Spleen (tissue), 11 donors: ENCODE data around the gene DNAAF5. TPM values are rescaled to one million over a fixed set of nuclear protein-coding genes. Genes with fewer than 3 reads are reported as not detected.
A peak's percentile ranks its signal among the peaks of the same experiment; 100 is the strongest.
"Not testable (repeated sequence)": the region's sequence is repeated elsewhere in the genome, so short reads cannot be mapped to it uniquely, and the experiment has no call there.

Source experiments
- DNase-seq: peaks from one replicate; pipeline ENCODE4 v3.0.0-alpha.2; 2020
- H3K27ac ChIP-seq, 8 donors: fragments of 200-600 bp; sonication (generic) in 7 of 8; 1 replicate in 4 of 8; 2 replicates in 4 of 8; pipeline versions ENCODE4 v1.5.0 to v1.8.0; 2016 to 2021; ENCODE audit warnings: inconsistent platforms in 4 of 8, mild to moderate bottlenecking in 4 of 8, moderate library complexity in 1 of 8
- H3K27me3 ChIP-seq, 7 donors: fragments of 200-600 bp; sonication (generic) in 6 of 7; replicated peaks in 1 of 7; 1 replicate in 4 of 7; 2 replicates in 3 of 7; pipeline versions ENCODE4 v1.5.0 to v1.8.0; 2016 to 2021; ENCODE audit warnings: inconsistent platforms in 3 of 7, mild to moderate bottlenecking in 1 of 7
- H3K36me3 ChIP-seq, 6 donors: fragments of 200-600 bp; sonication (generic) in 5 of 6; 1 replicate in 4 of 6; 2 replicates in 2 of 6; pipeline versions ENCODE4 v1.5.0 to v1.8.0; 2016 to 2021; ENCODE audit warnings: inconsistent platforms in 2 of 6
- H3K4me1 ChIP-seq, 6 donors: fragments of 200-600 bp; sonication (generic) in 5 of 6; 1 replicate in 3 of 6; 2 replicates in 3 of 6; pipeline versions ENCODE4 v1.5.0 to v1.8.0; 2016 to 2021; ENCODE audit warnings: inconsistent platforms in 3 of 6
- H3K4me3 ChIP-seq, 8 donors: fragments of 200-600 bp; sonication (generic) in 7 of 8; 1 replicate in 4 of 8; 2 replicates in 4 of 8; pipeline versions ENCODE4 v1.5.0 to v1.8.0; 2016 to 2021; ENCODE audit warnings: inconsistent platforms in 4 of 8, mild to moderate bottlenecking in 4 of 8, moderate library complexity in 2 of 8
- H3K9me3 ChIP-seq, 8 donors: fragments of 200-600 bp; sonication (generic) in 7 of 8; 1 replicate in 4 of 8; 2 replicates in 4 of 8; pipeline versions ENCODE4 v1.5.0 to v1.8.0; 2016 to 2021; ENCODE audit warnings: inconsistent platforms in 4 of 8
- POLR2A ChIP-seq, 3 donors: fragments of 450-650 bp; IDR thresholded peaks; one replicate each; pipeline ENCODE4 v1.5.1; 2017; ENCODE audit warnings: antibody characterized with exemption in 3 of 3, mild to moderate bottlenecking in 1 of 3
- POLR2AphosphoS5 ChIP-seq, 3 donors: sonication (generic); formaldehyde crosslinking; IDR thresholded peaks; one replicate each; pipeline ENCODE4 v1.5.1; 2017; ENCODE audit warnings: antibody characterized with exemption in 3 of 3
- WGBS, 5 donors: extraction: QIAGEN DNeasy Blood & Tissue Kit in 3 of 5; methylation state at CpG; one replicate each; pipeline versions ENCODE4 v1.1.5 to v1.1.7; 2013 to 2018; 5-methylcytosine and 5-hydroxymethylcytosine counted together
- intact Hi-C: fragments of 100-400 bp; cut with DNase I; formaldehyde crosslinking; loops from one replicate; pipeline ENCODE4 v1.15.0; 2023; ENCODE audit warnings: low total_unique reads
- polyA plus RNA-seq, 3 donors: library from polyadenylated mRNA; stranded (reverse); fragments of 200-250 nt; gene quantifications; one replicate each; pipeline ENCODE4 v1.2.1, GENCODE V29; 2013
- total RNA-seq, 7 donors: library from RNA; depleted of rRNA in 3 of 7; stranded (reverse); fragments of >200 nt in 3 of 7; fragmentation: NEBNext Ultra II Directional in 4 of 7; extraction: Animal tissue kit (Norgen Biotek cat#: 25700) in 4 of 7; gene quantifications; one replicate each; pipeline versions ENCODE4 v1.1.0 to v1.2.1, GENCODE V29; 2016 to 2021
- TF ChIP-seq, protein P1 (sequence below), 11 experiments: fragments of 200-600 bp in 7 of 11; fragments of 450-650 bp in 4 of 11; sonication (generic) in 4 of 11; IDR thresholded peaks in 8 of 11; conservative IDR thresholded peaks in 3 of 11; 1 replicate in 7 of 11; 2 replicates in 4 of 11; pipeline versions ENCODE4 v1.4.0 to v1.8.0; 2016 to 2021; ENCODE audit warnings: antibody characterized with exemption in 11 of 11, inconsistent platforms in 4 of 11, mild to moderate bottlenecking in 1 of 11
- donor health status: healthy with polysubstance abuse.
- donor health status: DM: no; HTN: no; CAD: no; lungs with moderate emphysema.
- donor health status: DM: no; HTN: no; CAD: no.
- donor health status: Bipolar disorder and iron deficiency.
- donor health status: healthy.
- donor health status: DM: no; HTN: no; CAD: no.
- donor health status: DM: yes; HTN: yes; CAD: no.

The DNAAF5 gene
- total and polyA plus RNA-seq, 10 donors: 7.5 to 22.4 (median 18.1) TPM

GRCh38 chr7:739983-740942, 13.8 kb downstream of the DNAAF5 start:
- 95 to 97% (median 97%) methylated on average over 37 to 46 of the region's 46 CpGs for WGBS, 5 donors
- DNase-seq: peak; percentile 69
- H3K27me3 ChIP-seq: no peaks in the 10 kb centered on the region
- intact Hi-C loops: no loop called here
- H3K4me3 ChIP-seq: no peak overlapping the region
- peaks cover 0 to 59% (median 31%) of the 10 kb centered on the region in 6 donors for H3K36me3 ChIP-seq
- peaks cover 0 to 6% (median under 1%) of the 10 kb centered on the region in 8 donors for H3K9me3 ChIP-seq
- TF ChIP-seq POLR2A (IDR thresholded peaks at IDR 0.05): no peak
- TF ChIP-seq, protein P1, sequence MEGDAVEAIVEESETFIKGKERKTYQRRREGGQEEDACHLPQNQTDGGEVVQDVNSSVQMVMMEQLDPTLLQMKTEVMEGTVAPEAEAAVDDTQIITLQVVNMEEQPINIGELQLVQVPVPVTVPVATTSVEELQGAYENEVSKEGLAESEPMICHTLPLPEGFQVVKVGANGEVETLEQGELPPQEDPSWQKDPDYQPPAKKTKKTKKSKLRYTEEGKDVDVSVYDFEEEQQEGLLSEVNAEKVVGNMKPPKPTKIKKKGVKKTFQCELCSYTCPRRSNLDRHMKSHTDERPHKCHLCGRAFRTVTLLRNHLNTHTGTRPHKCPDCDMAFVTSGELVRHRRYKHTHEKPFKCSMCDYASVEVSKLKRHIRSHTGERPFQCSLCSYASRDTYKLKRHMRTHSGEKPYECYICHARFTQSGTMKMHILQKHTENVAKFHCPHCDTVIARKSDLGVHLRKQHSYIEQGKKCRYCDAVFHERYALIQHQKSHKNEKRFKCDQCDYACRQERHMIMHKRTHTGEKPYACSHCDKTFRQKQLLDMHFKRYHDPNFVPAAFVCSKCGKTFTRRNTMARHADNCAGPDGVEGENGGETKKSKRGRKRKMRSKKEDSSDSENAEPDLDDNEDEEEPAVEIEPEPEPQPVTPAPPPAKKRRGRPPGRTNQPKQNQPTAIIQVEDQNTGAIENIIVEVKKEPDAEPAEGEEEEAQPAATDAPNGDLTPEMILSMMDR (IDR thresholded peaks at IDR 0.05 in 8 of 11, conservative IDR thresholded peaks at IDR 0.05 in 3 of 11): no peak
- TF ChIP-seq POLR2AphosphoS5 (IDR thresholded peaks at IDR 0.05): no peak
- no peaks in the 10 kb centered on the region for H3K4me1 ChIP-seq
- no peak overlapping the region for H3K27ac ChIP-seq

DNA sequence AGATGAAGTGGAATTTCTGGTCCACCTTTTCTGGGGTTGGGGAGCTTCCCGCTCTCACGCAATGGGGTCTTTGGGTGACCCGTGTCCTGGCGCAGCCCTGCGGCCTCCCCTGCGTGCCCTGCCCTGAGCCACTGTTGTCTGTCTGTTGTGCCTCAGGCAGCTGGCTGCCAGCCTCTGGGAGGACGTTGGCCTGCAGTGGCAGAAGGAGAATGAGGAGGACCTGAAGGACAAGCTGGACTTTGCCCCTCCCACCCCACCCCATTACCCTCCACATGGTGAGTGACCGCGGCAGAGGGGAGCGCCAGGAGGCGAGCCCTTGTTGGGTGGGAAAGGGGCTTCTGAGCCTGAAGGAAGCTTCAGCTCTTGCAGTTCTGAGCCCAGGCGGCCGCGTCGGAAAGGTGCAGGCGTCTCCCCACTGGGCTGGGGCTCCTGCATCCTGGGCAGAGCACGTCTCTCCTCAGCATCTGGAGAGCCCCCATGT, 14.7 kb downstream of the DNAAF5 start:
- Histone ChIP-seq H3K27me3 (no peaks in the 10 kb centered on the region), H3K27ac (no peak overlapping the region), H3K4me1 (no peaks in the 10 kb centered on the region), H3K4me3 (no peak overlapping the region), H3K36me3 (peaks cover 0 to 63% (median 31%) of the 10 kb centered on the region in 6 donors), H3K9me3 (peaks cover 0 to 2% (median 0%) of the 10 kb centered on the region in 8 donors)
- peak; percentile 60 for DNase-seq
- 92 to 98% (median 96%) methylated on average over 10 to 17 of the region's 17 CpGs for WGBS, 5 donors
- no peak for TF ChIP-seq POLR2A (IDR thresholded peaks at IDR 0.05)
- TF ChIP-seq, protein P1 (IDR thresholded peaks at IDR 0.05 in 8 of 11, conservative IDR thresholded peaks at IDR 0.05 in 3 of 11): no peak
- no peak for TF ChIP-seq POLR2AphosphoS5 (IDR thresholded peaks at IDR 0.05)
- intact Hi-C loops: no loop called here

DNA sequence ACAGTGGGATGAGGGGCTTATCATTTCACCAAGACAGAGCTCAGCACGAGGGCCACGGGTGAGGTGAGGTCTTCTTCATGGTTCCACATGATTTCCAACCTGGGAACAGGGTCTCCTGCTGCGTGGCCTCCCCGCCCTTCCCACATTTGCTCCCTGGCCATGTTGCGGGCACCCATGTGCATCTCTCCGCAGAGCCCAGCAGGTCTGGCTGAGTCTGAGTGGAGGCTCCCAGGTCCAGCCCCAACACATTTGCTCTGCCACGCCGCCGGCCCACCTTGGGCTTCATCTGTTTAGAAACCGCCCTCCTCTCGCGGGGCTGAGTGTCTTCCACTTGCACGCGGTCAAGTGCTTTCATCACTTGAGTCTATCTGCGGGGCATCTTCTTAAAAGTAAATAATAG, 15.4 kb downstream of the DNAAF5 start:
- WGBS, 5 donors: 88 to 94% (median 90%) methylated on average over 15 of the region's 15 CpGs
- H3K27me3 ChIP-seq: no peaks in the 10 kb centered on the region
- peaks cover 0 to 63% (median 31%) of the 10 kb centered on the region in 6 donors for H3K36me3 ChIP-seq
- no peak overlapping the region for H3K27ac ChIP-seq
- intact Hi-C loops: no loop called here
- no peak overlapping the region for H3K4me3 ChIP-seq
- peaks cover 0 to 6% (median 0%) of the 10 kb centered on the region in 6 donors for H3K4me1 ChIP-seq
- TF ChIP-seq, protein P1 (IDR thresholded peaks at IDR 0.05 in 8 of 11, conservative IDR thresholded peaks at IDR 0.05 in 3 of 11): no peak
- TF ChIP-seq POLR2AphosphoS5 (IDR thresholded peaks at IDR 0.05): no peak
- no peak for TF ChIP-seq POLR2A (IDR thresholded peaks at IDR 0.05)
- peak; percentile 35 for DNase-seq
- peaks cover 0 to 2% (median 0%) of the 10 kb centered on the region in 8 donors for H3K9me3 ChIP-seq

DNA sequence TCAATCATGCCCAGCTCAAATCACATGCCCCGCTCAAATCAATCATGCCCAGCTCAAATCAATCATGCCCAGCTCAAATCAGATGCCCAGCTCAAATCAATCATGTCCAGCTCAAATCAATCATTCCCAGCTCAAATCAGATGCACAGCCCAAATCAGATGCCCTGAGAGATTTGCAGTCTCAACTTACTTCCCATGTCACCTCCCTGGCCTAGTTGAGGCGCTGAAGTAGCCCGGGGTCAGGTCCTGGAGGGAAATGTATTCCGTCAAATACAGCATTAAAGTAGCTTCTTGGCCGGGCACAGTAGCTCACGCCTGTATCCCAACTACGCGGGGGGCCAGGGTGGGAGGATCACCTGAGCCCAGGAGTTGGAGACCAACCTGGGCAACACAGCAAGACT, 16.3 kb downstream of the DNAAF5 start:
- intact Hi-C loops: no loop called here
- Histone ChIP-seq H3K36me3 (peaks cover 0 to 63% (median 31%) of the 10 kb centered on the region in 6 donors), H3K9me3 (peaks cover 0 to 2% (median 0%) of the 10 kb centered on the region in 8 donors), H3K4me3 (no peak overlapping the region), H3K27me3 (no peaks in the 10 kb centered on the region), H3K4me1 (peaks cover 0 to 9% (median 0%) of the 10 kb centered on the region in 6 donors), H3K27ac (no peak overlapping the region)
- DNase-seq: no peak
- no peak for TF ChIP-seq POLR2A (IDR thresholded peaks at IDR 0.05)
- no peak for TF ChIP-seq POLR2AphosphoS5 (IDR thresholded peaks at IDR 0.05)
- TF ChIP-seq, protein P1 (IDR thresholded peaks at IDR 0.05 in 8 of 11, conservative IDR thresholded peaks at IDR 0.05 in 3 of 11): no peak
- 85 to 97% (median 86%) methylated on average over 7 to 8 of the region's 8 CpGs for WGBS, 5 donors

DNA sequence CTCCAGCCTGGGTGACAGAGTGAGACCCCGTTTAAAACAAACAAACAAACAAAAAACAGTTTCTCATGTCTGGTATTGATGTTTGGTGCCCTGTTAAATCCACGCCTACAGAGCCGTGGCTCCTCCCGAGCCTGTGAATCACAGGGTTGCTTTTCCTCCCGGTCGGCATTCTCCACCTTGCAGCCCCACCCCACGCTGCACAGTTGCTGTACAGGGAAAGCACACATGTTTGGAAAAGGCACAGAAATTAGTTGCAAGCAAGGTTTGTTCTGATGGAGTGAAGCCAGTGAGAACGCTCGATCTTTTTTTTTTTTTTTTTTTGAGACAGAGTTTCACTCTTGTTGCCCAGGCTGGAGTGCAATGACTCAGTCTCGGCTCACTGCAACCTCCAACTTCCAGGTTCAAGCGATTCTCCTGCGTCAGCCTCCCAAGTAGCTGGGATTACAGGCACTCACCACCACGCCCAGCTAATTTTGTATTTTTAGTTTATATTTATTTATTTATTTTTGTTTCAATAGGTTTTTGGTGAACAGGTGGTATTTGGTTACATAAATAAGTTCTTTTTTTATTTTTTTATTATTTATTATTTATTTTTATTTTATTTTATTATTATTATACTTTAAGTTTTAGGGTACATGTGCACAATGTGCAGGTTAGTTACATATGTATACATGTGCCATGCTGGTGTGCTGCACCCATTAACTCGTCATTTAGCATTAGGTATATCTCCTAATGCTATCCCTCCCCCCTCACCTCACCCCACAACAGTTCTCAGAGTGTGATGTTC, 17.0 kb downstream of the DNAAF5 start:
- intact Hi-C loops, H3K27ac ChIP-seq, H3K27me3 ChIP-seq, H3K4me3 ChIP-seq, H3K4me1 ChIP-seq, H3K9me3 ChIP-seq, DNase-seq: not testable (repeated sequence)
- H3K36me3 ChIP-seq: peaks cover 0 to 60% (median 31%) of the 10 kb centered on the region in 6 donors
- 90 to 94% (median 93%) methylated on average over 14 of the region's 14 CpGs for WGBS, 5 donors

DNA sequence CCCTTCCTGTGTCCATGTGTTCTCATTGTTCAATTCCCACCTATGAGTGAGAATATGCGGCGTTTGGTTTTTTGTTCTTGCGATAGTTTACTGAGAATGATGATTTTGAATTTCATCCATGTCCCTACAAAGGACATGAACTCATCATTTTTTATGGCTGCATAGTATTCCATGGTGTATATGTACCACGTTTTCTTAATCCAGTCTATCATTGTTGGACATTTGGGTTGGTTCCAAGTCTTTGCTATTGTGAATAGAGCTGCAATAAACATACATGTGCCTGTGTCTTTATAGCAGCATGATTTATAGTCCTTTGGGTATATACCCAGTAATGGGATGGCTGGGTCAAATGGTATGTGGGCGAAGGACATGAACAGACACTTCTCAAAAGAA, 17.6 kb downstream of the DNAAF5 start:
- H3K4me1 ChIP-seq, H3K27ac ChIP-seq, H3K4me3 ChIP-seq, H3K9me3 ChIP-seq, H3K27me3 ChIP-seq, intact Hi-C loops, DNase-seq: not testable (repeated sequence)
- peaks cover 0 to 60% (median 29%) of the 10 kb centered on the region in 6 donors for H3K36me3 ChIP-seq
- WGBS, 5 donors: 89 to 95% (median 92%) methylated on average over 5 of the region's 5 CpGs
